Osteocyte (in vitro differentiated cells): ENCODE results near the gene CA6. TPM values are rescaled to one million over a fixed set of nuclear protein-coding genes. Genes with fewer than 3 reads are reported as not detected.

Source experiments
- DNase-seq: peaks from one replicate; pipeline ENCODE4 v3.0.0; 2021; ENCODE audit warnings: mixed read lengths; ENCODE audit not compliant: unreplicated experiment; ENCODE audit errors: extremely low spot score
- H3K27ac Mint-ChIP-seq: one replicate; pipeline ENCODE4 v1.8.0; 2021; ENCODE audit warnings: mild to moderate bottlenecking, mixed read lengths; ENCODE audit not compliant: unreplicated experiment
- H3K27me3 Mint-ChIP-seq: one replicate; pipeline ENCODE4 v1.8.0; 2021; ENCODE audit warnings: mixed read lengths; ENCODE audit not compliant: unreplicated experiment
- H3K36me3 Mint-ChIP-seq: one replicate; pipeline ENCODE4 v1.8.0; 2021; ENCODE audit warnings: mixed read lengths; ENCODE audit not compliant: unreplicated experiment
- H3K4me1 Mint-ChIP-seq: one replicate; pipeline ENCODE4 v1.8.0; 2021; ENCODE audit warnings: mixed read lengths; ENCODE audit not compliant: unreplicated experiment
- H3K4me3 Mint-ChIP-seq: one replicate; pipeline ENCODE4 v1.8.0; 2021; ENCODE audit warnings: mild to moderate bottlenecking, moderate library complexity, mixed read lengths; ENCODE audit not compliant: unreplicated experiment
- H3K9me3 Mint-ChIP-seq: one replicate; pipeline ENCODE4 v1.8.0; 2021; ENCODE audit warnings: mixed read lengths; ENCODE audit not compliant: unreplicated experiment
- CTCF ChIP-seq: fragments of 200-600 bp; sonication (generic); IDR thresholded peaks from 2 replicates; pipeline ENCODE4 v1.5.0; 2021; ENCODE audit warnings: antibody characterized with exemption, mild to moderate bottlenecking, moderate library complexity
- total RNA-seq: library from RNA; stranded (reverse); gene quantifications from 2 replicates; pipeline ENCODE4 v1.2.1, GENCODE V29; 2021

The CA6 gene
- total RNA-seq, 1 donor from 2014 or later: not detected

- Mint-ChIP-seq H3K9me3 (peaks cover 10% of the 10 kb centered on the region), H3K27me3 (no peaks in the 10 kb centered on the region), H3K36me3 (no peaks in the 10 kb centered on the region), H3K4me3 (no peak overlapping the region), H3K27ac (no peak overlapping the region), H3K4me1 (peaks cover 8% of the 10 kb centered on the region)
- no peak for TF ChIP-seq CTCF
- no peak for DNase-seq
Observed at GRCh38 chr1:8943498-8944405, 1.9 kb upstream of the CA6 start.

- no peak overlapping the region for H3K27ac Mint-ChIP-seq
- TF ChIP-seq CTCF: no peak
- no peak for DNase-seq
- no peaks in the 10 kb centered on the region for H3K9me3 Mint-ChIP-seq
- no peaks in the 10 kb centered on the region for H3K27me3 Mint-ChIP-seq
- H3K4me1 Mint-ChIP-seq: peaks cover 2% of the 10 kb centered on the region
- no peaks in the 10 kb centered on the region for H3K36me3 Mint-ChIP-seq
- H3K4me3 Mint-ChIP-seq: no peak overlapping the region
Observed at GRCh38 chr1:8947127-8947691, 1.5 kb downstream of the CA6 start.

GRCh38 chr1:8950309-8950708 lies 4.6 kb downstream of the CA6 start:
- Mint-ChIP-seq H3K9me3 (no peaks in the 10 kb centered on the region), H3K27me3 (peaks cover 2% of the 10 kb centered on the region), H3K36me3 (no peaks in the 10 kb centered on the region), H3K4me3 (no peak overlapping the region), H3K27ac (no peak overlapping the region), H3K4me1 (peaks cover 2% of the 10 kb centered on the region)
- TF ChIP-seq CTCF: no peak
- DNase-seq: no peak

- Mint-ChIP-seq H3K9me3 (no peaks in the 10 kb centered on the region), H3K4me1 (peaks cover 2% of the 10 kb centered on the region), H3K27me3 (peaks cover 2% of the 10 kb centered on the region), H3K27ac (no peak overlapping the region), H3K36me3 (no peaks in the 10 kb centered on the region), H3K4me3 (no peak overlapping the region)
- no peak for DNase-seq
- TF ChIP-seq CTCF: no peak
Observed at GRCh38 chr1:8951231-8951630, 5.6 kb downstream of the CA6 start.

DNA sequence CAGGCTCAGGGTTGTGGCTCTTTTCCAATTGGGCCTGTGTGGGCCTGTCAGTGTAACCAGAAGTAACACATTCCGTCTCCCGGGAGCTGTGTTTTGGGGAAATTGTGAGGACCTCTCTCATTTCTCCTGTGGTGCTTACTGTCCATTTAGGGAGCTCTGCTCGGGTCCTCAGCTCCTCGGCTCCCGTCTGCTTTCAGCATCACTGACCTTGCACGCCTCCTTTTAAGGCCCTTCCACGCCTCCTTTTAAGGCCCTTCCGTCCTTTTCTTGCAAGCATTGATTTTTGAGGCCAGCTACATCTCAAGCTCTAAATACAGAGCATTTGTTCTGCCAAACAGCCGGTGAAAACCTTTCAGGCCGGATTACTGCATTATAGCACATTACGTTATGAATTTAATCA lies 9.7 kb downstream of the CA6 start:
- no peak for DNase-seq
- peaks cover 3% of the 10 kb centered on the region for H3K36me3 Mint-ChIP-seq
- H3K27ac Mint-ChIP-seq: no peak overlapping the region
- H3K4me3 Mint-ChIP-seq: no peak overlapping the region
- peaks cover 7% of the 10 kb centered on the region for H3K27me3 Mint-ChIP-seq
- TF ChIP-seq CTCF: no peak
- H3K9me3 Mint-ChIP-seq: peaks cover 4% of the 10 kb centered on the region
- H3K4me1 Mint-ChIP-seq: peaks cover 2% of the 10 kb centered on the region
